ENCODE measurements around the gene ZNF865. TPM values are rescaled to one million over a fixed set of nuclear protein-coding genes. Genes with fewer than 3 reads are reported as not detected.

Gene ZNF865
- total and polyA plus RNA-seq, 2 of the 4 experiments (the other 2 are of a cell fraction) = under 0.01 to 4.6 TPM

GRCh38 chr19:55580628-55581144 is 24.8 kb upstream of the ZNF865 start, which contains the start of gene ZNF579:
Gene ZNF579 (minus strand): TSS chr19:55580848. CDS start chr19:55579639, 1,209 bp downstream.
- H3K4me2 ChIP-seq (ENCODE audit: low read depth, low read length) = peak within 1 kb of the TSS; percentile 98
- dilution Hi-C loops (cut with HindIII; ENCODE audit: low sequenced_read_pairs, unreplicated experiment) = no loop called here
- TF ChIP-seq FOS (IDR thresholded peaks at IDR 0.05; ENCODE audit: low read depth, low read length) (no peak), MAZ (IDR thresholded peaks at IDR 0.05; ENCODE audit: borderline replicate concordance, low read depth, low read length) (peak; percentile 97), RAD21 (IDR thresholded peaks at IDR 0.05; ENCODE audit: low read length) (peak; percentile 25; the same call in 1 of the 2 replicates)
- ATAC-seq (ENCODE audit: low read depth) (peak; percentile 86), DNase-seq (peak; percentile 91)
- peak within 1 kb of the TSS; percentile 96 for H3K56ac ChIP-seq (ENCODE audit: extremely low read depth, insufficient read depth, low read length)
- H2AK5ac ChIP-seq (ENCODE audit: low read depth, low read length) = peak within 1 kb of the TSS; percentile 92
- peak within 1 kb of the TSS; percentile 97 to 100 for H4K8ac ChIP-seq (ENCODE audit: low read depth in 2 of 2, low read length in 2 of 2)
- H4K5ac ChIP-seq (ENCODE audit: low read depth, low read length) = peak within 1 kb of the TSS; percentile 95
- H3K27ac ChIP-seq (ENCODE audit: insufficient read depth, low read length) = peak within 1 kb of the TSS; percentile 99
- H3K4ac ChIP-seq (ENCODE audit: low read depth, low read length) = peak within 1 kb of the TSS; percentile 97
- H3K4me1 ChIP-seq (ENCODE audit: control insufficient read depth, insufficient read depth, low read length) = peaks cover 6% of the 10 kb centered on the region; the same call in 1 of the 2 replicates
- peak within 1 kb of the TSS; percentile 87 for H3K4me3 ChIP-seq (ENCODE audit: insufficient read depth, low read depth, low read length)
- peak within 1 kb of the TSS; percentile 86 for H3K23ac ChIP-seq (ENCODE audit: low read depth, low read length)
- peak within 1 kb of the TSS; percentile 88 for H4K91ac ChIP-seq (ENCODE audit: insufficient read depth, low read depth, low read length)
- no peak within 1 kb of the TSS for H2BK20ac ChIP-seq (ENCODE audit: low read depth, low read length)
- H3K9ac ChIP-seq (ENCODE audit: low read depth, low read length) = peak within 1 kb of the TSS; percentile 98
- peak within 1 kb of the TSS; percentile 97 for H2AK9ac ChIP-seq (replicated peaks; ENCODE audit: low read depth, low read length, poor library complexity)
- in situ Hi-C loops (cut with MboI; ENCODE audit: low sequenced_read_pairs) = no loop called here
- peak within 1 kb of the TSS; percentile 80 for H2BK5ac ChIP-seq (ENCODE audit: low read depth, low read length, poor library complexity, severe bottlenecking)
- WGBS, 2 experiments (ENCODE audit: extremely low coverage in 2 of 2, insufficient read length in 1 of 2) = no CpG with 5 or more reads among the region's 24 CpGs
- H3K9me1 ChIP-seq (ENCODE audit: insufficient read depth, low read length) = peaks cover 7% of the 10 kb centered on the region
- H2BK120ac ChIP-seq (ENCODE audit: low read depth, low read length) = 0 out of 2 replicates have a peak within 1 kb of the TSS, but pooled peaks have one; percentile 41
- H3K36me3 ChIP-seq (ENCODE audit: control insufficient read depth, insufficient read depth, low read length) = peaks cover 14% of the 10 kb centered on the region
- H2AFZ ChIP-seq (replicated peaks; ENCODE audit: low read length, poor library complexity) = peak within 1 kb of the TSS; percentile 96
- ChIA-PET POLR2A (ENCODE audit: unreplicated experiment) (interaction anchor here (1.3 kb wide), 1 partner anchor 19 kb away, joined by 8 read pairs; the partner anchor contains the start of genes FIZ1 and ZNF524), CTCF (no interaction called here)
- peak within 1 kb of the TSS; percentile 80 for H3K18ac ChIP-seq (ENCODE audit: low read depth, low read length)
- H3K27me3 ChIP-seq (ENCODE audit: control insufficient read depth, insufficient read depth, low read length) = no peaks in the 10 kb centered on the region
- intact Hi-C loops (cut with micrococcal nuclease) = loop anchor here (2.0 kb wide), 2 partner anchors 28 to 64 kb away; no protein-coding TSS in a partner anchor
- H3K9me3 ChIP-seq (ENCODE audit: control insufficient read depth, insufficient read depth, low read length) = no peaks in the 10 kb centered on the region
- peaks cover 8 to 26% of the 10 kb centered on the region in 2 experiments for H3K79me1 ChIP-seq (ENCODE audit: low read depth in 1 of 2, low read length in 2 of 2)
- H3K14ac ChIP-seq (replicated peaks; ENCODE audit: low read depth, low read length) = peak within 1 kb of the TSS; percentile 94
- no peak within 1 kb of the TSS; the same call in 2 of the 3 replicates for H2BK15ac ChIP-seq (ENCODE audit: low read depth, low read length)
- no TSS peak for BruUV-seq (replicated peaks)
- H4K20me1 ChIP-seq (ENCODE audit: insufficient read depth, low read length) = no peaks in the 10 kb centered on the region; the same call in 1 of the 2 replicates

All from IMR-90 (cell line).